GM10248 (cell line): ENCODE data around the gene PTPRQ.
A peak's percentile ranks its signal among the peaks of the same experiment; 100 is the strongest.

Experiments used
- CTCF ChIA-PET: fragments of 300-600 bp; sonication (Branson Sonifier 250); formaldehyde crosslinking; extraction: SDS; loops from one replicate; lab custom pipeline; 2021; ENCODE audit warnings: antibody characterized with exemption; lab: Yijun Ruan, JAX
- POLR2A ChIA-PET: fragments of 350-650 bp; sonication (Branson Sonifier 250); formaldehyde crosslinking; extraction: SDS; loops from one replicate; lab custom pipeline; 2020; ENCODE audit warnings: antibody characterized with exemption; lab: Yijun Ruan, JAX
- DNase-seq: peaks from one replicate; pipeline ENCODE4 v3.0.0; 2012; ENCODE audit errors: extremely low spot score
- CTCF ChIP-seq: IDR thresholded peaks from 2 replicates; pipeline ENCODE4 v1.5.1; 2012; ENCODE audit warnings: mild to moderate bottlenecking, low read depth; ENCODE audit errors: extremely low read depth, missing control alignments, control extremely low read depth

Gene PTPRQ

GRCh38 chr12:80589077-80589476, 145.0 kb downstream of the PTPRQ start:
- TF ChIP-seq CTCF, result no peak
- DNase-seq, result no peak
- POLR2A ChIA-PET, result no interaction called here
- CTCF ChIA-PET, result interaction anchor here (0.9 kb wide), 1 partner anchor 87 kb away, joined by 3 read pairs; no protein-coding TSS in a partner anchor

- POLR2A ChIA-PET, result no interaction called here
- no peak for TF ChIP-seq CTCF
- no peak for DNase-seq
- CTCF ChIA-PET, result no interaction called here
These were observed 146.1 kb downstream of the PTPRQ start for GRCh38 chr12:80590085-80590484.

GRCh38 chr12:80593766-80594165, 149.7 kb downstream of the PTPRQ start:
- DNase-seq, result no peak
- no peak for TF ChIP-seq CTCF
- CTCF ChIA-PET, result no interaction called here
- POLR2A ChIA-PET, result no interaction called here

GRCh38 chr12:80596509-80596908, 152.5 kb downstream of the PTPRQ start:
- POLR2A ChIA-PET, result no interaction called here

GRCh38 chr12:80598004-80598606, 154.1 kb downstream of the PTPRQ start:
- ChIA-PET POLR2A (no interaction called here), CTCF (interaction anchor here (0.6 to 1.8 kb wide), 6 partner anchors 9 to 125 kb away, joined by 3 to 6 read pairs (median 4); no protein-coding TSS in a partner anchor)
- peak; percentile 24 for TF ChIP-seq CTCF
- DNase-seq, result no peak

More at GRCh38 chr12:80596509-80596908, 152.5 kb downstream of the PTPRQ start:
- CTCF ChIA-PET, result interaction anchor here (1.4 kb wide), 1 partner anchor 14 kb away, joined by 6 read pairs; no protein-coding TSS in a partner anchor
- TF ChIP-seq CTCF, result no peak
- no peak for DNase-seq

- POLR2A ChIA-PET, result no interaction called here
- DNase-seq, result no peak
- TF ChIP-seq CTCF, result no peak
- CTCF ChIA-PET, result interaction anchor here (1.5 to 2.1 kb wide), 2 partner anchors 9 to 11 kb away, joined by 3 to 9 read pairs; no protein-coding TSS in a partner anchor
These were observed 158.4 kb downstream of the PTPRQ start for GRCh38 chr12:80602455-80602854.
